HL-60 (cell line): ENCODE results near the gene ANKRD11.

Experiments
- DNase-seq, 2 experiments: peaks; one replicate each; pipeline ENCODE4 v3.0.0-alpha.2; 2010 to 2020; ENCODE audit warnings: low read depth in 1 of 2, low spot score in 1 of 2
- H3K27ac ChIP-seq: fragments of 250-450 bp; sonication (Bioruptor Pico); replicated peaks from 2 replicates; pipeline ENCODE4 v1.5.1; 2020; ENCODE audit warnings: mild to moderate bottlenecking, moderate library complexity
- H3K27me3 ChIP-seq: fragments of 250-450 bp; sonication (Bioruptor Pico); 2 replicates; pipeline ENCODE4 v1.5.1; 2021; ENCODE audit warnings: mild to moderate bottlenecking, moderate library complexity; ENCODE audit not compliant: insufficient read depth, poor library complexity, severe bottlenecking
- H3K4me3 ChIP-seq: replicated peaks from 2 replicates; pipeline ENCODE4 v1.5.1; 2011; ENCODE audit warnings: mild to moderate bottlenecking, control low read depth, low read length; ENCODE audit not compliant: insufficient read depth
- CTCF ChIP-seq: IDR thresholded peaks from one replicate; pipeline ENCODE4 v1.5.1; 2011; ENCODE audit warnings: low read length, control low read depth, inconsistent platforms; ENCODE audit not compliant: insufficient read depth
- GABPA ChIP-seq: IDR thresholded peaks from 2 replicates; pipeline ENCODE4 v1.6.1; 2012; ENCODE audit warnings: low read depth
- POLR2AphosphoS5 ChIP-seq: IDR thresholded peaks from 2 replicates; pipeline ENCODE4 v1.6.1; 2012; ENCODE audit warnings: low read depth
- REST ChIP-seq: IDR thresholded peaks from 2 replicates; pipeline ENCODE4 v1.6.1; 2012; ENCODE audit warnings: low read depth; ENCODE audit not compliant: insufficient replicate concordance
- SPI1 ChIP-seq: IDR thresholded peaks from 2 replicates; pipeline ENCODE4 v1.6.1; 2012; ENCODE audit warnings: low read depth, mild to moderate bottlenecking, borderline replicate concordance

Gene ANKRD11

GRCh38 chr16:89355686-89356085 lies 134.7 kb downstream of the ANKRD11 start:
- no peak overlapping the region for H3K27ac ChIP-seq
- no peak for DNase-seq
- no peaks in the 10 kb centered on the region for H3K27me3 ChIP-seq
- TF ChIP-seq GABPA (no peak), REST (no peak), POLR2AphosphoS5 (no peak), CTCF (no peak), SPI1 (no peak)
- H3K4me3 ChIP-seq, result no peak overlapping the region

- no peaks in the 10 kb centered on the region for H3K27me3 ChIP-seq
- TF ChIP-seq REST, result no peak
- no peak for TF ChIP-seq SPI1
- TF ChIP-seq GABPA, result no peak
- TF ChIP-seq CTCF, result no peak
- TF ChIP-seq POLR2AphosphoS5, result no peak
- no peak overlapping the region for H3K4me3 ChIP-seq
- DNase-seq, result no peak
- no peak overlapping the region for H3K27ac ChIP-seq
These were observed 135.4 kb downstream of the ANKRD11 start for GRCh38 chr16:89355007-89355406.

DNA sequence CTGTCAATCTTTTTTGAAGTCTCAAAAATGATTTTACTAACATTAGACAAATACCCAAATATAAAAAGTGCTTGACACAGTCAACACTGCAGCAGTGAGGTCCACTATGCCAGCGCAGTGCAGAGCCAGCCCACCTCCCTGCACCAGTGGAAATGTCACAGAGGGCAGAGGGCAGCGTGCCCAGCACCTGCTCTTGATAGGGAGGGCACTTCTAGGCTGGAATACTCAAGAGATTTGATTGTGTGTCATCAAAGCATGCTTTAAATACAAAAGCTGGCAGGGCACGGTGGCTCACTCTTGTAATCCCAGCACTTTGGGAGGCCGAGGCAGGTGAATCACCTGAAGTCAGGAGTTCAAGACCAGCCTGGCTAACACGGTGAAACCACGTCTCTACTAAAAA lies 136.0 kb downstream of the ANKRD11 start:
- no peak overlapping the region for H3K27ac ChIP-seq
- H3K27me3 ChIP-seq, result no peaks in the 10 kb centered on the region
- H3K4me3 ChIP-seq, result no peak overlapping the region
- TF ChIP-seq POLR2AphosphoS5 (no peak), SPI1 (no peak), REST (no peak), CTCF (no peak), GABPA (no peak)
- DNase-seq, result no peak
